ENCODE data around the gene TM2D1.

The TM2D1 gene

DNA sequence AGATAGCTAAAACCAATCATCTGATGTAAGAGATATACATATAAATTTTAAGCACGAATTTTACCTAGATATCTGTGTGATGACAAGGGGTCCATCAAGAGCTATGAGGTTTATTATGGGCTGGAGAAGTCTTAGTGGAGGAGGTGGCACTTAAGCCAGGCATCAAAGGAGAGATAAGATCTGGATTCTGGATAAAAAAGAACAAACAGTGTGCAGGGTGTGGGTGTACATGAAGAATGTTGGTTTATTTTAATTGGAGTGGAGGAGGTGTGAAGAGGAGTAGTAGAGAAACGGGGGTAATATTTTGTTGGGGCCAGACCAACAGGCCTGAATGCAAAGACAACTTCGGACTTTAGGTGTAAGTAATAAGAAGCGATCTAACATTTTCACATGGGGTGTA, 80.6 kb downstream of the TM2D1 start:
- Mint-ChIP-seq H3K27me3 (peaks cover 1% of the 10 kb centered on the region), H3K9me3 (no peaks in the 10 kb centered on the region), H3K36me3 (ENCODE audit: low read depth) (no peaks in the 10 kb centered on the region), H3K4me3 (no peak overlapping the region), H3K27ac (no peak overlapping the region), H3K4me1 (peaks cover 11% of the 10 kb centered on the region)
- ATAC-seq: no peak
- no peak for DNase-seq

DNA sequence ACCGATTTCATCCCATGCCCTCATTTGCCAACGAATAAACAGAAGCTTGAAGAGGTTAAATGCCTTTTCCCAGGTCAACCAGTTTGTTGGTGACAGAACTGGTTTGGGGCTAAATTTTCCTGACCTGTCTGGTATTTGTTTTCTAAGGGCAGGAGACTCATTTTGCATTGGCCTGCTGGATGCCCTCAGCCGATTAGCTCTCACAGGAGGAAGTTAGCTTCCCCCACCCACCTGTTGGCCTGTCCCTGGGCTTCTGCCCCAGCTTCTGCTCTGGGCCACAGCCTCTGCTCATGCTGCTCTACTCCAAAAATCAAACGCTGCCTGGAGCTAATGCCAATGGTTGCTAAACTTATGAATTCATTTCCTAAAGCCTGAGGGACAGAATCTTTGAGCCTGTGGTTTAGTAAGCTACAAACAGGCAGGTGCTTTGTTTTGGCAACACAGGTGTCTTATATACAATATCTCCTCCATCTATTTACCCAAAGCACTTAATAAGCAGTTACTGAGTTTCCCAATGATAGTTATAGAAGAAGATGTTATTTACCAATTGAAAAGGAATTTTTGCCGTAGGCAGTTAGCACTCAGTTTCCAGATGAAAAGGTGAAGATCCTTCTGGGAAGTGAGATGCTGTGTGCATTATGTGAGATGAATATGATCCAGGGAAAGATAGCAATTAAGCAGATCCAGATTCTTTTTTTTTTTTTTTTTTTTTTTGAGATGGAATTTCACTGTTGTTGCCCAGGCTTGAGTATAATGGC, 82.3 kb downstream of the TM2D1 start:
- Mint-ChIP-seq H3K27me3 (peaks cover 1% of the 10 kb centered on the region), H3K9me3 (no peaks in the 10 kb centered on the region), H3K4me3 (no peak overlapping the region), H3K4me1 (peaks cover 11% of the 10 kb centered on the region), H3K36me3 (ENCODE audit: low read depth) (no peaks in the 10 kb centered on the region), H3K27ac (no peak overlapping the region)
- DNase-seq: no peak
- no peak for ATAC-seq

DNA sequence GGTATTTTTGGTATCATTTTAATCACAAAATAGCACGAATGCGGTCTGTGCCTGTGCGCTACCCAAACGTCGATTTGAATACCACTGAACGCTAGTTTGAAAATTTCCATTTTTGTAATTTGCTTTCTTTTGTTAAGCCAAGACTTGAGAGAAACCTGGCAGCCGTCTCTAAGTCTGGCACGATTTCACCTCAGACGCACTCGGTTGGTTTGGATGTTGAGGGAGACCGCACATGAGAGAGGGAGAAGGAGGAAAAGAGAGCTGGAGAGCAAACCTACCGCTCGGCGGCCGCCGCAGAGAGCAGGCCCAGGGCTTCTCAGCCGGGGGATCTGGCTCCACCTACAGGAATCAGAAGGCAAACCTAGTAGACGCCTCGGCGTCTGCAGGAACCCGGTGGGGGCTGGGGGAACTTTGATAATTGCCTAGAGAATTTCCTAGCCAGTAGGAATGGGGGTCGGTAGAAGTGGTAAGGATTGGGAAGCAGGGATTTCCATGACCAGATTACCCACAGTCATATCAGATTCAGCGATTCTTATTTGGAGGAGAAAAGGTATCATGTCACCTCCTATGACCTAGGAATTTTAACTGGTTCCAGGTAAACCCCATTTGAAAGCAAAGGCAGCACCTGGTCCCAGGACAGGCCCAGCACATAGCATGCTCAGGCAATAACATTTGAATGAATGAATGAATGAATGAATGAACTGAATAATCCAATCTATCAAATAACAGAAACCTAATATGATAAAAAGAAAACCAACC, 83.2 kb downstream of the TM2D1 start:
- ATAC-seq (peak; percentile 87), DNase-seq (peak; percentile 62)
- peak overlapping the region; percentile 57 for H3K27ac Mint-ChIP-seq
- no peaks in the 10 kb centered on the region for H3K9me3 Mint-ChIP-seq
- peaks cover 1% of the 10 kb centered on the region for H3K27me3 Mint-ChIP-seq
- peak overlapping the region; percentile 70 for H3K4me3 Mint-ChIP-seq
- H3K4me1 Mint-ChIP-seq: peaks cover 11% of the 10 kb centered on the region
- H3K36me3 Mint-ChIP-seq (ENCODE audit: low read depth): no peaks in the 10 kb centered on the region

DNA sequence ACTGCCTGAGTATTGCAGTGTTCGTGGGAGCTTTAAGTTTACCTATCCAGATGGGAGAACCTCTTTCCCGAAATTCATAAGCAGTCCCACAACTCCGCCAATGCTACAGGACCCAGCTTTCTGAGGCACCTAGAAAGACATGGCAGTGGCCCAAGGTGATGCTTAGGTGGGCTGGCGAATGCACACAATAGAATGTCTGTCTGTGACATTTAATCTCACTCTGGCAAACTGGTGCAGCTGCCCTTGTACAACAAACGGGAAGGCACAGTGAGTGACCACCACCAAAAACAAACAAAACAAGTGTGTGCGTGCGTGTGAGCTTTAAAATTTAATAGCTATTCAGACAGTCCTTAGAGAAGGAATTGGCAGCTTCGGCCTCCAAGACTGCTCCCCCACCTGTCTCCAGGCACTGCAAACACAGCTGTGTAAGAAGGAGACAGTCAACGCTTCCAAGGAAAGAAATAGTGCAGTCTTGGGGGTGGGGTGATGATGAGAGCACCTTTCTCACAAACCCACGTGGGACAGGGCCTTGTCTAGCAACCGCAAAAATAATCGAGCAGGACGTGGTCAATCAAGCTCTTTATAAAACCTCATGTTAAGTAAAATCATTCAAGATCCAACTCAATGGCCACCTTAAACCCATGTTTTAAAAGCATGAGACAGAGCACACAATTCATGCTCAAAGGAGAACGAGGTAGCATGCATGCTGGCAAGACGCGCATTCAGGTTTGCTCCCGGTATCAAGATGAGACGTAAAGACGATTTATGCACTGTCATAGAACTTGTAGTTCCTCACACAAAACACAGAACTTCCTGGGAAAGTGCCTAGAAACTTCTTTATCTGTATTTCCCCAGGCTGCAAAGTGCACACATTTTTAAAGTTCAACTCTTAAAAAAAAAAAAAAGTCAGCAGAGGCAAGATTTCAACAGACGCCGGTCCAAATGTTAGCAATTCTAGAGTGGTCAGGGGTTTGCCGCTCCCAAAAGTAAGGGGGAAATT, 84.1 kb downstream of the TM2D1 start:
- no peaks in the 10 kb centered on the region for H3K36me3 Mint-ChIP-seq (ENCODE audit: low read depth)
- DNase-seq (no peak), ATAC-seq (no peak)
- H3K27ac Mint-ChIP-seq: peak overlapping the region; percentile 57
- H3K4me1 Mint-ChIP-seq: peaks cover 11% of the 10 kb centered on the region
- peaks cover 1% of the 10 kb centered on the region for H3K27me3 Mint-ChIP-seq
- H3K9me3 Mint-ChIP-seq: no peaks in the 10 kb centered on the region
- H3K4me3 Mint-ChIP-seq: peak overlapping the region; percentile 70

DNA sequence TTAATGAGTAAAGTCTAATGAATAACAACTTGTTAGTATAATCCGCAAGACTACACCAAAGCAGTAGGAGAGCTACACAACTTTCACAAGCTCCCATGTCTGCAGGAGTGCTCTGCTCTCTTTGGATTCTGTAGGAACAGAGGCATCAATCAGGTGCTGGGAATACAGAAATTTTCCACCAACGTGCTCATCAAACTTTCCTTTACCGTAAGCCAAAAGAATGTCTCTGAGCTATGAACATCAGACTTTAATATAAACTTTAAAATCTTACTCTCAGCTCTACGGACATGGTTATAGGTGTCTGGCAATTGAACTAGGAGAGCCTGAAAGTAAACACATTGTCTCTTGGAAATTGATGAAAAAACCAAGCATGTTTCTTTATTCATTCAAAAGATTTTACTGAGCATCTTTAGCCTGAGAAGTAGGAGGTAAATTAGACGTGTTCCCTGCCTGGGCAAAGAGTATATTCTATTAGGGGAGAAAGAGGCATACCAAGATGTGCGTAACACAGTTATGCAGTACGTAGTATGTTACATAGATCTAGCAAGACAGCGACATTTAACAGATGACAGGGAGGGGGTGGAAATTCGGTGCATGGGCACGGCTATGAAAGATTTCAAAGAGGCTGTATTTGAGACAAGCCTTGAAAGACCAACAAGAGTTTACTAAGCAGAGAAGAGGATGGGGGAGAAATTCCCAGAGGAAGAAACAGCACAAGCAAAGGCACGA, 85.2 kb downstream of the TM2D1 start:
- Mint-ChIP-seq H3K4me3 (no peak overlapping the region), H3K27ac (no peak overlapping the region)

DNA sequence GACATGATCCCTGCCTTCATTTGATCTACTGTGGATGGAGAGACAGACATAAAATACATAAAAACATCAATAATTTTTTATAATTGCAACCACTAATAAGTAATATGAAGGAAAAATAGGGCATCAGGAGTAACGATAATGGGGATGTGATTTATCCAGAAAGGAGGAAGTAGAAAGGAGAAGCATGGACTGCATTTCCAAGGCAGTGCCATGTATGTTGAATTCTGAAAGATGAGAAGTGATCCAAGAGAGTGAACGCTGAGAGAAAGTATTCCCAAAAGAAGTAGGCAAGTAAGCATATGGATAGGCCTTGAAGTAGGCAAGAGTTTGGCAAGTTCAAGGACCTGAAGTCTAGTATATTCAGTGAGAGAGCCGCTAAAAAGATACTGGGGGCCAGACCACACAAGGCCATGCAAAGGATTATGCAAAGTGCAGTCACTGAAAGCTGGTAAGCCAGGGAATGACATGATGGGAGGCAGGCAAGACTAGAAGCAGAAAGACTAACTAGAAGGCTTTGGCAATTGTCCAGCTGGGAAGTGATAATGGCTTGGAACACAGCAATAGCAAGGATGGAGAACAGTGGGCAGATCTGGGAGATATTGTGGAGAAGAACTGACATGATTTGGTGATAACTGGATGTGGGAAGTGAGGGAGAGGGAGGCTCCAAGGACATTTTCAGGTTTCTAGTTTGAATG, 85.9 kb downstream of the TM2D1 start:
- no peak overlapping the region for H3K4me3 Mint-ChIP-seq
- H3K36me3 Mint-ChIP-seq (ENCODE audit: low read depth): no peaks in the 10 kb centered on the region
- no peak overlapping the region for H3K27ac Mint-ChIP-seq
- H3K4me1 Mint-ChIP-seq: peaks cover 11% of the 10 kb centered on the region
- no peaks in the 10 kb centered on the region for H3K9me3 Mint-ChIP-seq
- DNase-seq (no peak), ATAC-seq (no peak)
- peaks cover 1% of the 10 kb centered on the region for H3K27me3 Mint-ChIP-seq

More for the DNA sequence above, 85.2 kb downstream of the TM2D1 start:
- DNase-seq: no peak
- no peak for ATAC-seq
- H3K4me1 Mint-ChIP-seq: peaks cover 11% of the 10 kb centered on the region
- peaks cover 1% of the 10 kb centered on the region for H3K27me3 Mint-ChIP-seq
- H3K36me3 Mint-ChIP-seq (ENCODE audit: low read depth): no peaks in the 10 kb centered on the region
- H3K9me3 Mint-ChIP-seq: no peaks in the 10 kb centered on the region

DNA sequence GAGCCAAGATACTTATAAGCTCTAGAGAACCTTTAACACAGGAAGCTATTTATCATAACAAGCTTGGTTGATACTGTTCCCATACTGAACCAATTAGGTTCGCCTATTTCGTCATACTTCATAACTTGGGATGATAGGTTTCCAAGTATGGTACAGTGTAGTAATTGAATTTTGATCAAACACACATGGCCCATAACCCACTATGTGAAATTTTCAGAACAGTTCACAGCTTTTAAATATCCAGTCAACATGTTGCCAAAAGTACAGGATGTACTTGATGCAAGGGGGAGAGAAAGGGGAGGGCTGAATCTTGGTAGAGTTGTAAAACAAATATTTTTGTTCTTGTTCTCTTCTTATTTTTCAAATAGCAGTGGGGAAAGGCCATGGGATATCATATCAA, 86.6 kb downstream of the TM2D1 start:
- ATAC-seq (no peak), DNase-seq (no peak)
- H3K36me3 Mint-ChIP-seq (ENCODE audit: low read depth): no peaks in the 10 kb centered on the region
- H3K4me3 Mint-ChIP-seq: no peak overlapping the region
- peaks cover 1% of the 10 kb centered on the region for H3K27me3 Mint-ChIP-seq
- H3K27ac Mint-ChIP-seq: no peak overlapping the region
- peaks cover 11% of the 10 kb centered on the region for H3K4me1 Mint-ChIP-seq
- no peaks in the 10 kb centered on the region for H3K9me3 Mint-ChIP-seq

DNA sequence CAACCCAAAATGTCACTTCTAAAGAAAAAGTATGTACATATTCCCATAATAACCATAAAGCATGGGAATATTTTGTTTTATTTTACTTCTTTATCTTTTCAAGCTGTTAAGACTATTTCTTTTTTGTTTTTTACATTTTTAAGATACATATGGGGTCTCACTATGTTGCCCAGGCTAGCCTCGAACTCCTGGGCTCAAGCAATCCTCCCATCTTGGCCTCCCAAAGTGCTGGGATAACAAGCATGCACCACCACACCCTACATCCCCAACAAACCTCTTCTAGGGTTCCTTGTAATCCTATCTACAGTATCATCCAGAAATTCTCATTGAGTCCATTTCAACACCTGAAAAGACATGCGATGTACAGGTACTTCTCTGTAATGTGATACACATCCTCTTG, 87.5 kb downstream of the TM2D1 start:
- H3K4me1 Mint-ChIP-seq: peaks cover 11% of the 10 kb centered on the region
- no peak overlapping the region for H3K4me3 Mint-ChIP-seq
- H3K27me3 Mint-ChIP-seq: peaks cover 1% of the 10 kb centered on the region
- DNase-seq (no peak), ATAC-seq (no peak)
- H3K36me3 Mint-ChIP-seq (ENCODE audit: low read depth): no peaks in the 10 kb centered on the region
- H3K27ac Mint-ChIP-seq: no peak overlapping the region
- H3K9me3 Mint-ChIP-seq: no peaks in the 10 kb centered on the region

DNA sequence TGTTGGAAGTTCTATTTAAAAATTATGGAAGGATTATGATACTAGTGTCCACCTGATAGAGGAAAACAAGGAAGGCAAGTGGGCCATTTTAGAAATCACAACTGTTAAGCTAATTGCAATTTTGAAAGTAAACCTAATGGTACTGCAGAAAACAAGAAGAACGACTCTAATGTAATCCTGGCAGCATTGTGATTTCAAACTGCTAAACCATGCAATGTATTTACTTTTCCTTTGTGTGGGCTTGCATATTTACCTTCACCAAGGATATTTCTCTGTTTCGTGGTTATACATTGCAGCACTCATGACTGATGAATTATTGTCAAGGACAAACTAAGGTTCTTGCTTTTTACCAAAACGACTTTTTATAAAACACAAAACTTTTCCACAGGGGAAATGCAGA, 88.1 kb downstream of the TM2D1 start:
- no peaks in the 10 kb centered on the region for H3K9me3 Mint-ChIP-seq
- H3K27ac Mint-ChIP-seq: no peak overlapping the region
- H3K36me3 Mint-ChIP-seq (ENCODE audit: low read depth): no peaks in the 10 kb centered on the region
- H3K27me3 Mint-ChIP-seq: peaks cover under 1% of the 10 kb centered on the region
- H3K4me3 Mint-ChIP-seq: no peak overlapping the region
- H3K4me1 Mint-ChIP-seq: peaks cover 9% of the 10 kb centered on the region
- ATAC-seq: no peak
- no peak for DNase-seq

DNA sequence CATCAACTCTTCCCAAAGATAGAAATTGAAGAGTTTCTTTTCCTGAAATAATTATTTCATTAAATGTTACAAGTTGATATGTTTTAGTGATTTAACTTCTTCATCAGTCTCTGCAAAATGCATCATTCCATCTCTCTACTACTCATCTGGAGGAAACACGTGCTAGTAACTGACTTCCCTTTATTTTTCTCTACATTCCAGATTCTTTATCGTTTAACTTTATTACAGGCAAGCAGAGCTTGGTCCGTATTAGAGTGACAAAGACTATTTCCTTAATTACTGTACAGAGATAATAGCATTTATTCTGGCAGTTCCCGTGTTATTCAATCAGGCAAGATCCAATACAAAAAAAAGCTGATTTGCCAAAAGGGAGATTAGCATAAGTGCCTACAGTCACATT, 88.6 kb downstream of the TM2D1 start:
- H3K4me1 Mint-ChIP-seq: peaks cover 5% of the 10 kb centered on the region
- no peak for ATAC-seq
- no peak for DNase-seq
- no peak overlapping the region for H3K4me3 Mint-ChIP-seq
- no peaks in the 10 kb centered on the region for H3K9me3 Mint-ChIP-seq
- H3K36me3 Mint-ChIP-seq (ENCODE audit: low read depth): no peaks in the 10 kb centered on the region
- no peaks in the 10 kb centered on the region for H3K27me3 Mint-ChIP-seq
- no peak overlapping the region for H3K27ac Mint-ChIP-seq

DNA sequence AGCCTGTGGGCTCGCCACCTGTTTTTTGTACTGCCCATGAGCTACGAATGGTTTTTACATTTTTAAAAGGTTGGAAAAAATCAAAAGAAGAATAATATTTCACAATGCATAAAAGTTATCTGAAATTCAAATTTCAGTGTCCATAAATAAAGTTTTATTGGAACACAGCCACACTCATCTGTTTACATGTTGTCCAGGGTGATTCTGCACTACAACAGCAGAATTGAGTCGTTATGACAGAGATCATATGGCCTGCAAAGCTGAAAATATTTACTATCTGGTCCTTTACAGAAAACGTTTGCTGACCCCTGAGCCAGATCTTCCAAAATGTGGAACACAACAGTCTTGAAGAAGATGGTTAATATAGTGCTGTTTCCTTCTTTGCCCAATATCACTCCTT, 89.4 kb downstream of the TM2D1 start:
- ATAC-seq (no peak), DNase-seq (no peak)
- H3K36me3 Mint-ChIP-seq (ENCODE audit: low read depth): no peaks in the 10 kb centered on the region
- no peak overlapping the region for H3K27ac Mint-ChIP-seq
- H3K4me3 Mint-ChIP-seq: no peak overlapping the region
- no peaks in the 10 kb centered on the region for H3K4me1 Mint-ChIP-seq
- no peaks in the 10 kb centered on the region for H3K9me3 Mint-ChIP-seq
- H3K27me3 Mint-ChIP-seq: no peaks in the 10 kb centered on the region

DNA sequence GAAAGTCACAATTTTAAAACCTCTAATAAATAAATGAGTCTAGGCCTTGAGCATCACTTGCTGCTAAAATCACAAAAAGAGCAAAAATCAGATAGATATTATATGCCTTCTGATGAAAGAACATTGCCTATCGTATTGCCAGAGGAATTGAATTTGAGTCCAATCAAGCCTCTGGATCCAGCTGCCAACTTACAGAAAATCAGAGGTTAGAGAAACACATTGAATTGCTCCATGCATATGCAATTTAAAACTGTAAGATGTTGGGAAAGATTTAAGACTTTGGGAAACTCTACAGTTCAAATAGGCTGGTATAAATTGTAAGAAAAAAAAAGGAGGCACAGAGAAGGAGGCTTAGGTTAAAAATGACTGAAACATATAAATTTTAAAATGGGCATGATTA, 93.5 kb downstream of the TM2D1 start:
- Mint-ChIP-seq H3K4me3 (no peak overlapping the region), H3K27ac (no peak overlapping the region), H3K4me1 (no peaks in the 10 kb centered on the region), H3K36me3 (ENCODE audit: low read depth) (no peaks in the 10 kb centered on the region), H3K9me3 (no peaks in the 10 kb centered on the region), H3K27me3 (no peaks in the 10 kb centered on the region)
- DNase-seq (no peak), ATAC-seq (no peak)
